Fibroblast of lung (primary cell): ENCODE data around the gene PRR22.

Experiments used
- EZH2 ChIP-seq: IDR thresholded peaks from 2 replicates; pipeline ENCODE4 v1.5.1; 2012; ENCODE audit warnings: low read length, control low read depth, mild to moderate bottlenecking; ENCODE audit errors: missing control alignments
- TF ChIP-seq, protein P1 (sequence below), 2 donors: IDR thresholded peaks in 1 of 2; conservative IDR thresholded peaks in 1 of 2; 1 replicate in 1 of 2; 2 replicates in 1 of 2; pipeline ENCODE4 v1.5.1; 2011 to 2012; ENCODE audit warnings: low read length in 2 of 2, control low read depth in 1 of 2, inconsistent platforms in 1 of 2, low read depth in 1 of 2, mild to moderate bottlenecking in 1 of 2

DNA sequence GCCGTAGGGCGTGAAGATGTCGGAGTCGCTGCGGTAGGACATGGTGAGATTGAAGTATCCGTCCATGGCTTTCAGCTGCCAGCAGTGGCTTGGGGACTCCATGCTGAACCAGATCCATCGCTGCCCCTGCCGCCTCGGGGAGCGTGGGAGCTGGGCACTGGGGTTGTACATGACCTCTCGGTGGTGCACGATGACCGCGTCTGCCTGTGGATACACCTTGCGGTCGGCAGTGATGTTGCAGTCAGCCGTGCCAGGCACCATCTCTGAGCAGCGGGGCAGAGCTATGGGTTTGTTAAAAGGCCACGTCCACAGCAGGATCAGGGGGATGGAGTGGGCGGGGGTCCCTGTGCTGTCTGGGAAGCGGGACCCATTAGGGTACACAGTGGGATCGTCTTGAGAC lies 47.5 kb upstream of the PRR22 start:
- TF ChIP-seq, protein P1, sequence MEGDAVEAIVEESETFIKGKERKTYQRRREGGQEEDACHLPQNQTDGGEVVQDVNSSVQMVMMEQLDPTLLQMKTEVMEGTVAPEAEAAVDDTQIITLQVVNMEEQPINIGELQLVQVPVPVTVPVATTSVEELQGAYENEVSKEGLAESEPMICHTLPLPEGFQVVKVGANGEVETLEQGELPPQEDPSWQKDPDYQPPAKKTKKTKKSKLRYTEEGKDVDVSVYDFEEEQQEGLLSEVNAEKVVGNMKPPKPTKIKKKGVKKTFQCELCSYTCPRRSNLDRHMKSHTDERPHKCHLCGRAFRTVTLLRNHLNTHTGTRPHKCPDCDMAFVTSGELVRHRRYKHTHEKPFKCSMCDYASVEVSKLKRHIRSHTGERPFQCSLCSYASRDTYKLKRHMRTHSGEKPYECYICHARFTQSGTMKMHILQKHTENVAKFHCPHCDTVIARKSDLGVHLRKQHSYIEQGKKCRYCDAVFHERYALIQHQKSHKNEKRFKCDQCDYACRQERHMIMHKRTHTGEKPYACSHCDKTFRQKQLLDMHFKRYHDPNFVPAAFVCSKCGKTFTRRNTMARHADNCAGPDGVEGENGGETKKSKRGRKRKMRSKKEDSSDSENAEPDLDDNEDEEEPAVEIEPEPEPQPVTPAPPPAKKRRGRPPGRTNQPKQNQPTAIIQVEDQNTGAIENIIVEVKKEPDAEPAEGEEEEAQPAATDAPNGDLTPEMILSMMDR (conservative IDR thresholded peaks at IDR 0.05 in 1 of 2, IDR thresholded peaks at IDR 0.05 in 1 of 2; ENCODE audit: low read depth in 1 of 2, low read length in 2 of 2): no peak
- TF ChIP-seq EZH2: no peak
